ENCODE measurements around the gene HLA-C.
"Not testable (repeated sequence)": the region's sequence is repeated elsewhere in the genome, so short reads cannot be mapped to it uniquely, and the experiment has no call there.

The HLA-C gene

DNA sequence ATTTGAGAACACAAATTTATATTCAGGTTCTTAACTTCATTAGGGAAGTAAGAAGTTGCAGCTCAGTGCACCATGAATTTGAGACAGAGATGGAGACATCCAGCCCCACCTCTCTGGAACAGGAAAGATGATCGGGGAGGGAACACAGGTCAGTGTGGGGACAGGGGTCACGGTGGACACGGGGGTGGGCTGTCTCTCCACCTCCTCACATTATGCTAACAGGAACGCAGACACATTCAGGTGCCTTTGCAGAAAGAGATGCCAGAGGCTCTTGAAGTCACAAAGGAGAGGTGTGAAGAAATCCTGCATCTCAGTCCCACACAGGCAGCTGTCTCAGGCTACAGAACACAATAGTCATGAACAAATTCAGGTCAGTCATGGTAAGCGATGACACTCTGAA is 3.1 kb downstream of the HLA-C start:
- no peak for DNase-seq

DNA sequence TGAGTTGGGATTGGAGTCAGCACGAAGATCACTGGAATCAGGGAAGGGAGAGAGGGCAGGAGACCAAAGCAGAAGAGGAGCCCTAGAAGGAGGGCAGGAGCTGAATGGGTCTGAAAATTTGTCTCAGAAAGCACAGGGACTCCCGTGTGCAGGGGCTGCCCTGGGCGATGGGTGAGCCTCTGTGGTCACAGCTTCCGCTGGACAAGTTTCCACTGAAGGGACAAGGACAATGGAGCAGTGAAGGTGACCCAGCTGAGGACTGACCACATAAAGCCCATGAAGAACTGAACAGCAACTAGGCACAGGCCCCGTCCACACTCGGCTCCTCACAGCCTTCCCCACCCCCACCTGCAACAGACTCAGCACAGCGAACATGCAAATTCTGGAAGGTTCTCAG is 3.5 kb downstream of the HLA-C start:
- DNase-seq = no peak

DNA sequence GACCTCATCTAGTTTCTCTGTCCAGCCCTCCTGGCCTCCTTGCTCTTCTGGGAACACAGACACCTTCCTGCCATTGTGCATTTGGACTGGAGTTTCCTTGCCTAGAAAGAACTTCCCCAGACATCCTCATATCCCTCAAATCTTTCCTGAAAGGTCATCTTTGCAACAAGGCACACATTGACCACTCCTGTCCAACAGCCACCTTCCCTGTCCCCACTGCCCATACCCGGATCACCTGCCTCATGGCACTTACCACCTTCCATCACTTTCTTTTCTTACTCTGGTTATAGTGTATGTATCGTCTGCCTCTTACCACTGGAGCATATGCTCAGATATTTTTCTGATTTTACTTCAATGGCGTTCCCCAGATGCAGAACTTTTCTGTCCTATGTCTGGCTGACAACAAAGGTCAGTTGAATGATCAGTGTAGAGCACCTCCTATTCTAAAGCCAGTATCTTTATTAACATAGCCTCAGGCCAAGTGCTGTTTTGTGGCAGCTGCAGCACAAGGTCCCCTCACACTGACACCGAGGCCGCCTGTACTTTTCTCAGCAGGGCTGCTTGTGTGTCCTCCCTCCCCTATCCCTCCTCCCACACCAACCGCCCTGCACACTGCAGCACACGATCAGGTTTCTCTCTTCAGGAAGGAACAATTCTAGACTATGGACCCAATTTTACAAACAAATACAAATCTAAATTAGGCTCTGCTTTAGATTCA is 4.1 kb downstream of the HLA-C start:
- DNase-seq = no peak

DNA sequence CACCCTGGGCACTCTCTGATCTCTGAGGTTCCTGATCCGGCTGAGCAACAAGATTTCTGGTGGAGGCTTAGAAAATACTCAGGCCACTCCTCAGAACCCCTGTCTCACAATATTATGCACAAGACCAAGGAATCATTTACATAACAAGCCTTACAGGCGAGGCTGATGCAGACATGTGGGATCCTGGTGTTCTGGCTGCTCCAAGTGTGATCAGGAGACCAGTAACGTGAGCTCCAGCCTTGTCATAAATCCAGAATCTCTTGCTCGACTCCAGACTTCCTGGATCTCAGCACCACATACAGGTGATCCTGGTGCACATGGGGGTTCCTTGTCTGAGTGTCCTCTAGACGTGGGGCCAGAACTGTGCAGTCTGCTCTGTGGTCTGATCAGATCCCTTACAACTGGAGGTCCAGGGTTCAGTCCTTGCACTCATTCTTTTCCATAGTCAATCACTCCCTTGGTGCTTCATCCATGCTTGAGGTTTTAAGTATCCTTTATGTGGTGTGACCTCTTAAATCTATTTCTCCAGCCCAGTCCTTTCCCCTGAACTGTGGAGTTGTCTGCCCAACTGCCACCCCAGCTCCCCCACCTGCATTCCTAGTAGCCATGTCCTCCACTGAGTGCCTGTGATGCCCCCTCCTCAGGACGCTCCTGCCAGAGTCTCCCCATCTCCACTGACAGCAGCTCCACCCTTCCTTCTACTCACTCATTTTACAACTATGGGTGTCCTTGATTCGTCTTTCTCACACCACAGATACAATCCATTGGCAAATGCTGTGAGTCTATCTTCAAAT is 5.1 kb downstream of the HLA-C start:
- no peak for DNase-seq

DNA sequence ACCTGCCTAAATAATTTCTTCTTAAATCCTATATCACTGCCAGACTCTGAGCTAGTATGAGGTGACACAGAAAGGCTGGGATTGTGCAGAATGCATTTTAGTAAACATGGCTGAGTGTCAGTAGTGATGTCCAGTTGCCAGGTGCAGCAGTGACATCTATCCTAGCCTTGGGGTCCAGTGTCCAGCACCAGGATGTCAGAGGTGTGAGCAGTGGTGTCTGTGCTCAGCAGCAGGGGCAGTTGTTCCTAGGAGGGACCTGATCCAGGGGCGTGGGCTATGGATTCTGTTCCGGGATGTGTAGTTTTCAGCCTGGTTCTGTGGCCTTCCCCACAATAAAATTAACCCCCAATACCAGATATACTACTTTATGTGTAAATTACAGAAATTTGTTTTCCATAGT is 6.0 kb downstream of the HLA-C start:
- no peak for DNase-seq

DNA sequence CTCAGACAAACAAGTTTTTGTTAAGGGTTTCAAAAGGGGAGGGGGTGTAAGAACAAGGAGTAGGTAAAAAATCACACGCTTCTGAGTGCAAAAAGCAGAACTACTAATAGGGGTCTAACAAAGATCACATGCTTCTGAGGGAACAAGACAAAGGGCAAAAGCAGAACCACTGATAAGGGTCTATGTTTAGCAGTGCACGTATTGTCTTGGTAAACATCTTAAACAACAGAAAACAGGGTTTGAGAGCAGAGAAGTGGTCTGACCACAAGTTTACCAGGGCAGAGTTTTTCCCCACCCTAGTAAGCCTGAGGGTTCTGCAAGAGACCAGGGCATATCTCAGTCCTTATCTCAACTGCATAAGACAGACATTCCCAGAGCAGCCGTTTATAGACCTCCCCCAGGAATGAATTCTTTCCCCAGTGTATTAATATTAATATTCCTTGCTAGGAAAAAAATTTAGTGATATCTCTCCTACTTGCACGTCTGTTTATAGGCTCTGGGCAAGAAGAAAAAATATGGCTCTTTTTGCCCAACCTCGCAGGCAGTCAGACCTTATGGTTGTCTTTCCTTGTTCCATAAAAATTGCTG is 8.5 kb downstream of the HLA-C start:
- DNase-seq = not testable (repeated sequence)

DNA sequence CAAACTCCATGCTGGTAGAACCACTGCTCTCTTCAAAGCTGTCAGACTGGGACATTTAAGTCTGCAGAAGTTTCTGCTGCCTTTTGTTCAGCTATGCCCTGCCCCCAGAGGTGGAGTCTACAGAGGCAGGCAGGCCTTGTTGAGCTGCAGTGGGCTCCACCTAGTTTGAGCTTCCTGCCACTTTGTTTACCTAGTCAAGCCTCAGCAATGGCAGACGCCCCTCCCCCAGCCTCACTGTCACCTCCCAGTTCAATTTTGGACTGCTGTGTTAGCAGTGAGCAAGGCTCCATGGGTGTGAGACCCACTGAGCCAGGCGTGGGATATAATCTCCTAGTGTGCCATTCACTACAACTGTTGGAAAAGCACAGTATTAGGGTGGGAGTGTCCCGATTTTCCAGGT is 11.9 kb downstream of the HLA-C start:
- not testable (repeated sequence) for DNase-seq

DNA sequence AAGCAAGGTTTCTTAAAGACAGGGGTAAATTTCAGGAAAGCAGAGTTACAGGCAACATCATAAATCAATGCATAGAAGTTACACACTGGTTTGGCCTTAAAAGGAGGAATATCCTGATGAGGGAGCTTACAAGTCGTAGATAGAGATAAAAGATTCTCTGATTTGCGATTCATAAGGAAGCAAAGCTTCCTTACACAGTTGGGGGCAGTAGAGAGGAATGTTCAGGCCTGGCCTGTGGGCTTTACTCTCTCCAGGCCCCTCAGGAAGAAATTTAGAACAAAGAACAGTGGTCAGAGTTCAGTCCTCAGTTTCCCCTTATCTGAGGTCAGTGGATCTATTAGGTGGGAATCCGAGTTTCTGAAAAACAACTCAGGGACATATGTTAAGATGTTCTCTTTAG is 19.3 kb downstream of the HLA-C start:
- DNase-seq = no peak

DNA sequence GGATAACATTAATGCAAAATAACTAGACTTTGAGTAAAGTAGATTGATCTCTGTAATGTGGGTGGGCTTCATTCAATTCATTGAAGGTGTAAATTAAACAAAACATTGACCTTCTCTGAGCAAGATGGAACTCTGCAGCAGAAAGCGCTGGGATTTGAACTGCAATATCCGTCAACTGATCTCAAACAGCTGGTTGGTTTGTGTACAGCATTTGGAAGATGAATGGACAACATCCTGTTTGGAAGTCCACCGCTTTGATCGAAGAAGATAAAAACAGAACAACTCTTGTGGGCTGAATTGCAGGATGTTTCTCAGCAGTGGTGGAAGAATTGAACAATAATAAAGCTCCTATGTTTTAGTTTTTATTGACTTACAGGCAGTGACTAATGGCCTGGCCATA is 20.6 kb downstream of the HLA-C start:
- DNase-seq = no peak

DNA sequence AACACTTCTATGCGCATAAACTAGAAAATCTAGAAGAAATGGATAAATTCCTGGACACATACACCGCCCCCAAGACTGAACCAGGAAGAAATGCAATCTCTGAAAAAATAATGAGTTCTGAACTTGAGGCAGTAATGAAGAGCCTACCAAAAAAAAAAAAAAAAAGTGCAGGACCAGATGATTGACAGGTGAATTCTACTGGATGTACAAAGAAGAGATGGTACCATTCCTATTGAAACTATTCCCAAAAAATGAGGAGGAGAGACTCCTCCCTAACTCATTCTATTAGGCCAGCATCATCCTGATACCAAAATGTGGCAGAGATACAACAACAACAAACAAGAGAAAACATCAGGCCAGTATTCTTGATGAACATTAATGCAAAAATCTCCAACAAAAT is 22.7 kb downstream of the HLA-C start:
- DNase-seq = no peak

DNA sequence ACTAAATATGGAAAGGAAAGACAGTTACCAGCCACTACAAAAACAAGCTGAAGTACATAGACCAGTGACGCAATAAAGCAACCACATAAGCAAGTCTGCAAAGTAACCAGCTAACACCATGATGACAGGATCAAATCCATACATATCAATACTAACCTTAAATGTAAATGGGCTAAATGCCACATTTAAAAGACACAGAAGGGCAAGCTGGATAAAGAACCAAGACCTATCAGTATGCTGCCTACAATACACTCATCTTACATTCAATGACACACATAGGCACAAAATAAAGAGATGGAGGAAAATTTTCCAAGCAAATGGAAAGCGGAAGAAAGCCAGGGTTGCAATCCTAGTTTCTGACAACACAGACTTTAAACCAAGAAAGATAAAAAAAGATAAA is 24.1 kb downstream of the HLA-C start:
- no peak for DNase-seq

DNA sequence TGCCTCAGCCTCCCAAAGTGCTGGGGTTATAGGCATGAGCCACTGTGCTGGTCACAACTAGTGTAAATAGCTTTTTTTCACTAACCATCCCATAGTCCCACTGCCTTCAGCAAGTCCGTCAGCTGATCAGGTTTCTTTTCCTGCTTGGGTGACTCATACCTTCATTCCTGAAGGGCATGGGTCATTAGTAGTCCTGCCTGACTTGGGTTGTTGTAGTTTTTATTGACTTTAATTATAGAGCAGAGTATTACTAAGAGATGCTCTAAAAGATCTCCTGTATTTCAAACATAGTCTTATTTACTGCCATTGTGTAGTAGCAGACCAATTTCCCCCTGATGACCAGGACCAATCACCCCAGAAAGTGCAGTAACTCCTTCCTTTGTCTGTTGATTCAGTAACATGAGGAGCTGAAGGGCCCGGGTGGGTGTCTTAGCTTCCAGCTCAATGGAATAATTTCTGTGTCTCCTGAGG is 25.8 kb downstream of the HLA-C start:
- DNase-seq = no peak

DNA sequence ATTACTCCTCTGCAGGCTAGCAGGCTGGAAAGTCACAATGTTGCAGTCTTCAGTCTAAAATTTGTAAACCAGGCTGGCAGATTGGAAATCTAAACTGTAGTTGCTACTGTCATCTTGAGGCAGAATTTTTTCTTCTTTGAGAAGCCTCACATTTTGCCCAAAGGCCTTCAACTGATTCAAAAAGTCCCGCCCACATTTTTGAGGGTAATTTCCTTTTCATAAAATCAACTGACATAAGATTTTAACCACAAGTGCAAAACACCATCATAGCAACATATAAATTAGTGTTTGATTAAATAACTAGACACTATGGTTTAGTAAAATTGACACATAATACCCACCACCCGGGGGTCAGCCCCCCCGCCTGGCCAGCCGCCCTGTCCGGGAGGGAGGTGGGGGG is 28.4 kb downstream of the HLA-C start:
- DNase-seq = no peak

DNA sequence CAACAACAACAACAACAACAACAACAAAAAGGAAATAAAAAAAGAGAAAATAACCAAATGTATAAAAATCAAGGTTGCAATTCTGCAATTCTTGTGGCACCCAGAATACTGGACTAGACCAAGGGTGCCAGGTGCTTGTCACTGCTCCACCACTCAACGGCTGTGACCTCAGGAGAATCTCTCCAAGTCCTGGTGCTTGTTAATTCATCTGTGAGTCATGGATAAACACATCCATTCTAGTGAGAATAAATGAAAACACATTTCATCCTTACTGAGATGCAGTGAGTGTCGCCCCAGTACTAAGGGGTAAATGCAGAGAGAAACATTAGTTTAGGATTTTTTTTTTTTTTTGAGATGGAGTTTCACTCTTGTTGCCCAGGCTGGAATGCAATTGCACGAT is 32.0 kb downstream of the HLA-C start:
- DNase-seq = no peak

DNA sequence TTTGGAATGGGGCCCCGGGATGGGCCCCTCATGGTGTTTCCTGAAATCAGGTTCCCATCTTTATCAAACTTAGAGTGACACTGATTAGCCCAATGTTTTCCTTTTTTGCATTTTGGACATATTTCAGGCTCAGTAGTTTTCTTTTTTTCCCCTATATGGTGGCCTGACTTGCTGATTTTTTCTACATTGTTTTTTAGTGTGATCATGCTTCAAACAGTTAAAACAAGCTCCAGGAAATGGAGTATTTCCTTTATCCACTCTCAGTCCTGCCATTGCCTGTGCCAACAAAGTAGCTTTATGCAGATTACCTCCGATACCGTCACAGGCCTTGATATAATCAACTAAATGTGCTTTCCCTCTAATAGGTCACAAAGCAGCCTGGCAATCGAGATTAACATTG is 37.8 kb downstream of the HLA-C start:
- not testable (repeated sequence) for DNase-seq

DNA sequence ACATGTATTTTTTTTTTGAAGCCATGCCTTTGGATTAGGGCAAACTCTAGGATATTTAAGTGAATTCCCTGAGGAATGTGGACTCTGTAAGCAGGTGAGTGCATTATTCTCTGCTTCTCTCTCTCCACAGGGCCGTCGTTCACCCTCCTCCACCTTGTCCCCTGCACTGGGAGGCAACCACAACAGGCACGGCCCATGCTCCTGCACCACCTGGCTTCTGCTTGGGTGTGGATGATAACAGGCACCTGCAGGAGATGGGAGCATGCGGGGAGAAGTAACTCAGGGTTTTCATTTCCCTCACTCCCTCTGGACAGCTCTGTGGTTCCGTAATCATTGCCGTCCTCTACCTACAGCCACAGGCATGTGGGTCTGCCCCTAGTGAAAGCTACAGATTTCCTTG is 43.4 kb downstream of the HLA-C start:
- DNase-seq = no peak

DNA sequence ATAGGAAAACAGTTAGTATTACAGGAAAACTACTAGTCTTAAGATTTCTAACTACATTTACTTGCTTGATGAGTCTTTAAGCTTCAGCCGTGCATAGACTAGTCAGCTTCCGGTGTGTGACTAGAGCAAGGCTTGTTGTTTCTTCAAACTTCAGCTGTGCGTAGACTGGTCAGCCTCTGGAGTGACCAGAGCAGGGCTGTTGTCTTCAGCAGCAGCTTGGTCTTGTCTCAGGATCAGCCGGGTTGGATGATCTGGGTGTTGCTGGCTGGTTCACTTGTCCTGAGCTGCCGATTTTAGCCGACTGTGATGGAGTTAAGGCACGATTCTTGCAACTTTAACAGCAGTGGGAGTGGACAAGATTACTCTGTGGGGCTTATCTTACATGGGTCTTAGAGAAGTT is 44.7 kb downstream of the HLA-C start:
- no peak for DNase-seq

DNA sequence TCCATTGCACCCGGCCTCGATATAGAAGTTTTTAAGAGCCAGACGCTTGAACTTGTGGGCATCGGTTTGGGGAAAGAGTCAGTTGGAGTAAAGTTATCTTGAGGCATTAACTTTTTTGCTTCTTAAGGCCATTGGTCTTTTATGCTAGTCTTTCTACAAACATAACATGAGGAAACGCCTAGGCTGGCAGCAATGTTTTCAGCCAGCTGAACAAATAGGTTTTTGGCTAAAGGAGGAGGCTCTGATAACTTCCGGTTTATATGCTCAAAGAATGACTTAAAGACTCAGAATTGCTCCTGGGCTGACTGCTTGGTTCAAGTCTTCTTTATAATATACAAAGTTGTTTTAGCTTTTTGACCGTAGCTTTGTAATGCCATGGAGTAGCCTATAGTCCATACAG is 46.2 kb downstream of the HLA-C start:
- DNase-seq = no peak

DNA sequence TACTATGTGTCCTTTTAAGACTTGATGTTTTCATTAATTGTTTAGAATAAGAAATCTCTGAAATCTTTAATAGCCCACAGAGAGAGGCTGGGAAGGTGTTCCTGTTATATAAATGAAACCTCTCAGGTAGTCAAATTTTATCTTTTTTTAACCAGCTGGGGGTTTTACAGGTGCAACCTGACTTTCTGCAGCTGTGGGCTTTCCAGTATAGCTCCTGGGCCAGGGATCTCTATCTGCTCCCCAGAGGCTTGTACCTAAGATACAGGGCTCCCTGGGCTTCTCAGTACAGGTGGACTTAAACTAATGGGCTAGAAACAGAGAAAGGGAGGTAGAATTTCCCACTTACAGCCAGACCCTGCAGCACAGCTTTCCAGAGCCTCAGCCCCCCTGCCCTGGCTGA is 49.4 kb downstream of the HLA-C start:
- DNase-seq = no peak
